ENCODE results near the gene CDC42EP5.
A peak's percentile ranks its signal among the peaks of the same experiment; 100 is the strongest.
"Not testable (repeated sequence)": the region's sequence is repeated elsewhere in the genome, so short reads cannot be mapped to it uniquely, and the experiment has no call there.

The CDC42EP5 gene

GRCh38 chr19:54473071-54473891, at the start of gene CDC42EP5:
TSS of gene CDC42EP5 (minus strand) at chr19:54473296. CDS start at chr19:54465547, 7,749 bp downstream.
- Histone ChIP-seq H3K36me3 (ENCODE audit: control insufficient read depth, insufficient read depth, low read length, severe bottlenecking) (no peaks in the 10 kb centered on the region), H3K27me3 (replicated peaks; ENCODE audit: control insufficient read depth, insufficient read depth, low read length) (peaks cover 4% of the 10 kb centered on the region), H3K4me1 (ENCODE audit: control insufficient read depth, insufficient read depth, low read length) (peaks cover 16% of the 10 kb centered on the region), H3K9ac (ENCODE audit: low read length) (peak within 1 kb of the TSS; percentile 75), H3K4me3 (ENCODE audit: low read length) (peak within 1 kb of the TSS; percentile 80), H3K9me3 (ENCODE audit: control insufficient read depth, low read length) (no peaks in the 10 kb centered on the region)
- peak; percentile 95 for DNase-seq (ENCODE audit: low read depth)

GRCh38 chr19:54521860-54522513, 48.9 kb upstream of the CDC42EP5 start:
- no peaks in the 10 kb centered on the region for H3K4me1 ChIP-seq (ENCODE audit: control insufficient read depth, insufficient read depth, low read length)
- no peaks in the 10 kb centered on the region for H3K36me3 ChIP-seq (ENCODE audit: control insufficient read depth, insufficient read depth, low read length, severe bottlenecking)
- no peaks in the 10 kb centered on the region for H3K27me3 ChIP-seq (replicated peaks; ENCODE audit: control insufficient read depth, insufficient read depth, low read length)
- no peaks in the 10 kb centered on the region for H3K9me3 ChIP-seq (ENCODE audit: control insufficient read depth, low read length)
- no peak overlapping the region for H3K9ac ChIP-seq (ENCODE audit: low read length)
- no peak overlapping the region for H3K4me3 ChIP-seq (ENCODE audit: low read length)
- no peak for DNase-seq (ENCODE audit: low read depth)

- no peak overlapping the region for H3K4me3 ChIP-seq (ENCODE audit: low read length)
- H3K4me1 ChIP-seq (ENCODE audit: control insufficient read depth, insufficient read depth, low read length) = no peaks in the 10 kb centered on the region
- no peaks in the 10 kb centered on the region for H3K27me3 ChIP-seq (replicated peaks; ENCODE audit: control insufficient read depth, insufficient read depth, low read length)
- no peak for DNase-seq (ENCODE audit: low read depth)
- H3K36me3 ChIP-seq (ENCODE audit: control insufficient read depth, insufficient read depth, low read length, severe bottlenecking) = no peaks in the 10 kb centered on the region
- no peak overlapping the region for H3K9ac ChIP-seq (ENCODE audit: low read length)
- no peaks in the 10 kb centered on the region for H3K9me3 ChIP-seq (ENCODE audit: control insufficient read depth, low read length)
Observed at GRCh38 chr19:54521022-54521859, 48.1 kb upstream of the CDC42EP5 start.

GRCh38 chr19:54518844-54519243, 45.7 kb upstream of the CDC42EP5 start:
- H3K4me3 ChIP-seq (ENCODE audit: low read length) = no peak overlapping the region
- no peaks in the 10 kb centered on the region for H3K27me3 ChIP-seq (replicated peaks; ENCODE audit: control insufficient read depth, insufficient read depth, low read length)
- H3K4me1 ChIP-seq (ENCODE audit: control insufficient read depth, insufficient read depth, low read length) = no peaks in the 10 kb centered on the region
- H3K9ac ChIP-seq (ENCODE audit: low read length) = no peak overlapping the region
- H3K36me3 ChIP-seq (ENCODE audit: control insufficient read depth, insufficient read depth, low read length, severe bottlenecking) = no peaks in the 10 kb centered on the region
- no peak for DNase-seq (ENCODE audit: low read depth)
- no peaks in the 10 kb centered on the region for H3K9me3 ChIP-seq (ENCODE audit: control insufficient read depth, low read length)

- Histone ChIP-seq H3K27me3 (replicated peaks; ENCODE audit: control insufficient read depth, insufficient read depth, low read length) (no peaks in the 10 kb centered on the region), H3K4me1 (ENCODE audit: control insufficient read depth, insufficient read depth, low read length) (no peaks in the 10 kb centered on the region), H3K4me3 (ENCODE audit: low read length) (no peak overlapping the region), H3K9ac (ENCODE audit: low read length) (no peak overlapping the region), H3K36me3 (ENCODE audit: control insufficient read depth, insufficient read depth, low read length, severe bottlenecking) (no peaks in the 10 kb centered on the region), H3K9me3 (ENCODE audit: control insufficient read depth, low read length) (no peaks in the 10 kb centered on the region)
- DNase-seq (ENCODE audit: low read depth) = peak; percentile 52
Observed at GRCh38 chr19:54517483-54517882, 44.4 kb upstream of the CDC42EP5 start.

GRCh38 chr19:54515156-54515555, 42.1 kb upstream of the CDC42EP5 start:
- Histone ChIP-seq H3K9ac (ENCODE audit: low read length) (no peak overlapping the region), H3K4me3 (ENCODE audit: low read length) (no peak overlapping the region), H3K9me3 (ENCODE audit: control insufficient read depth, low read length) (no peaks in the 10 kb centered on the region), H3K36me3 (ENCODE audit: control insufficient read depth, insufficient read depth, low read length, severe bottlenecking) (no peaks in the 10 kb centered on the region), H3K4me1 (ENCODE audit: control insufficient read depth, insufficient read depth, low read length) (no peaks in the 10 kb centered on the region), H3K27me3 (replicated peaks; ENCODE audit: control insufficient read depth, insufficient read depth, low read length) (no peaks in the 10 kb centered on the region)
- no peak for DNase-seq (ENCODE audit: low read depth)

- DNase-seq (ENCODE audit: low read depth); H3K9me3 ChIP-seq (ENCODE audit: control insufficient read depth, low read length); H3K9ac ChIP-seq (ENCODE audit: low read length); H3K4me3 ChIP-seq (ENCODE audit: low read length); H3K4me1 ChIP-seq (ENCODE audit: control insufficient read depth, insufficient read depth, low read length); H3K27me3 ChIP-seq (replicated peaks; ENCODE audit: control insufficient read depth, insufficient read depth, low read length); H3K36me3 ChIP-seq (ENCODE audit: control insufficient read depth, insufficient read depth, low read length, severe bottlenecking): not testable (repeated sequence)
Observed at GRCh38 chr19:54509200-54509940, 36.3 kb upstream of the CDC42EP5 start.

GRCh38 chr19:54508487-54508886, 35.4 kb upstream of the CDC42EP5 start:
- H3K4me1 ChIP-seq (ENCODE audit: control insufficient read depth, insufficient read depth, low read length); DNase-seq (ENCODE audit: low read depth); H3K9ac ChIP-seq (ENCODE audit: low read length); H3K36me3 ChIP-seq (ENCODE audit: control insufficient read depth, insufficient read depth, low read length, severe bottlenecking); H3K4me3 ChIP-seq (ENCODE audit: low read length); H3K27me3 ChIP-seq (replicated peaks; ENCODE audit: control insufficient read depth, insufficient read depth, low read length); H3K9me3 ChIP-seq (ENCODE audit: control insufficient read depth, low read length): not testable (repeated sequence)

- Histone ChIP-seq H3K4me3 (ENCODE audit: low read length) (no peak overlapping the region), H3K36me3 (ENCODE audit: control insufficient read depth, insufficient read depth, low read length, severe bottlenecking) (no peaks in the 10 kb centered on the region), H3K27me3 (replicated peaks; ENCODE audit: control insufficient read depth, insufficient read depth, low read length) (no peaks in the 10 kb centered on the region), H3K9me3 (ENCODE audit: control insufficient read depth, low read length) (no peaks in the 10 kb centered on the region), H3K4me1 (ENCODE audit: control insufficient read depth, insufficient read depth, low read length) (no peaks in the 10 kb centered on the region), H3K9ac (ENCODE audit: low read length) (no peak overlapping the region)
- DNase-seq (ENCODE audit: low read depth) = no peak
Observed at GRCh38 chr19:54507824-54508223, 34.7 kb upstream of the CDC42EP5 start.

- H3K9me3 ChIP-seq (ENCODE audit: control insufficient read depth, low read length); H3K9ac ChIP-seq (ENCODE audit: low read length); H3K4me3 ChIP-seq (ENCODE audit: low read length); H3K27me3 ChIP-seq (replicated peaks; ENCODE audit: control insufficient read depth, insufficient read depth, low read length); DNase-seq (ENCODE audit: low read depth); H3K4me1 ChIP-seq (ENCODE audit: control insufficient read depth, insufficient read depth, low read length); H3K36me3 ChIP-seq (ENCODE audit: control insufficient read depth, insufficient read depth, low read length, severe bottlenecking): not testable (repeated sequence)
Observed at GRCh38 chr19:54507038-54507717, 34.1 kb upstream of the CDC42EP5 start.

All from adipocyte (in vitro differentiated cells).